Astrocyte (in vitro differentiated cells and primary cell): ENCODE measurements around the gene TRAF3IP3. TPM values are rescaled to one million over a fixed set of nuclear protein-coding genes. Genes with fewer than 3 reads are reported as not detected.

Experiments
- DNase-seq: peaks from one replicate; pipeline ENCODE4 v3.0.0-alpha.2; 2010; ENCODE audit warnings: low read depth
- FAIRE-seq: peaks from 2 replicates; lab custom pipeline; 2011; peaks lifted over from hg19 to GRCh38; lab: Jason Lieb, UNC
- H2AFZ ChIP-seq: 2 replicates; pipeline ENCODE4 v1.6.0; 2012; ENCODE audit warnings: low read depth, low read length, inconsistent platforms
- H3K27ac ChIP-seq: 2 replicates; pipeline ENCODE4 v1.5.1; 2011; ENCODE audit warnings: low read depth, low read length, inconsistent platforms
- H3K27me3 ChIP-seq: 2 replicates; pipeline ENCODE4 v1.6.0; 2011; ENCODE audit warnings: low read length, inconsistent platforms; ENCODE audit not compliant: insufficient read depth
- H3K36me3 ChIP-seq: 2 replicates; pipeline ENCODE4 v1.5.1; 2011; ENCODE audit warnings: low read length, inconsistent platforms; ENCODE audit not compliant: insufficient read depth
- H3K4me1 ChIP-seq: 2 replicates; pipeline ENCODE4 v1.5.1; 2011; ENCODE audit warnings: low read length, inconsistent platforms; ENCODE audit not compliant: insufficient read depth
- H3K4me2 ChIP-seq: 2 replicates; pipeline ENCODE4 v1.6.0; 2012; ENCODE audit warnings: low read length, inconsistent platforms
- H3K4me3 ChIP-seq: 2 replicates; pipeline ENCODE4 v1.5.1; 2011; ENCODE audit warnings: low read depth, mild to moderate bottlenecking, low read length, inconsistent platforms; ENCODE audit not compliant: insufficient read depth
- H3K79me2 ChIP-seq: 2 replicates; pipeline ENCODE4 v1.6.0; 2012; ENCODE audit warnings: mild to moderate bottlenecking, low read length, inconsistent platforms; ENCODE audit not compliant: insufficient read depth
- H3K9ac ChIP-seq: 2 replicates; pipeline ENCODE4 v1.6.0; 2012; ENCODE audit warnings: mild to moderate bottlenecking, low read length, inconsistent platforms
- H3K9me3 ChIP-seq: 2 replicates; pipeline ENCODE4 v1.5.1; 2012; ENCODE audit warnings: low read depth, mild to moderate bottlenecking, low read length, inconsistent platforms; ENCODE audit not compliant: insufficient read depth
- H4K20me1 ChIP-seq: 2 replicates; pipeline ENCODE4 v1.6.0; 2012; ENCODE audit warnings: low read length, inconsistent platforms; ENCODE audit not compliant: insufficient read depth
- H3K27ac Mint-ChIP-seq: one replicate; pipeline ENCODE4 v1.8.0; 2021; ENCODE audit warnings: mild to moderate bottlenecking, mixed read lengths; ENCODE audit not compliant: unreplicated experiment
- H3K27me3 Mint-ChIP-seq: one replicate; pipeline ENCODE4 v1.8.0; 2021; ENCODE audit warnings: low read depth, mixed read lengths; ENCODE audit not compliant: unreplicated experiment
- H3K36me3 Mint-ChIP-seq: one replicate; pipeline ENCODE4 v1.8.0; 2021; ENCODE audit warnings: low read depth, mixed read lengths; ENCODE audit not compliant: unreplicated experiment
- H3K4me1 Mint-ChIP-seq: one replicate; pipeline ENCODE4 v1.8.0; 2021; ENCODE audit warnings: low read depth, mixed read lengths; ENCODE audit not compliant: unreplicated experiment
- H3K4me3 Mint-ChIP-seq: one replicate; pipeline ENCODE4 v1.8.0; 2021; ENCODE audit warnings: mild to moderate bottlenecking, moderate library complexity, mixed read lengths; ENCODE audit not compliant: unreplicated experiment
- H3K9me3 Mint-ChIP-seq: one replicate; pipeline ENCODE4 v1.8.0; 2021; ENCODE audit warnings: mild to moderate bottlenecking, mixed read lengths; ENCODE audit not compliant: unreplicated experiment
- CTCF ChIP-seq: IDR thresholded peaks from 2 replicates; pipeline ENCODE4 v1.5.1; 2011; ENCODE audit warnings: low read depth, mild to moderate bottlenecking, inconsistent platforms, low read length, moderate library complexity; ENCODE audit not compliant: insufficient read depth
- EZH2 ChIP-seq: IDR thresholded peaks from 2 replicates; pipeline ENCODE4 v1.6.1; 2012; ENCODE audit warnings: mild to moderate bottlenecking, low read length, inconsistent platforms; ENCODE audit not compliant: insufficient read depth
- total RNA-seq: library from RNA; stranded (reverse); gene quantifications from 2 replicates; pipeline ENCODE4 v1.2.1, GENCODE V29; 2021

The TRAF3IP3 gene
- total RNA-seq, 1 donor from 2014 or later: not detected

GRCh38 chr1:209727286-209727685 lies 28.6 kb upstream of the TRAF3IP3 start:
- H3K27me3 Mint-ChIP-seq: peaks cover 11% of the 10 kb centered on the region
- peaks cover 3% of the 10 kb centered on the region for H3K9me3 Mint-ChIP-seq
- peaks cover 2% of the 10 kb centered on the region for H3K4me1 Mint-ChIP-seq
- H3K36me3 Mint-ChIP-seq: no peaks in the 10 kb centered on the region
- Histone ChIP-seq H3K27ac (no peak overlapping the region), H3K4me2 (no peak overlapping the region), H3K4me3 (no peak overlapping the region), H2AFZ (no peak overlapping the region), H3K27me3 (no peaks in the 10 kb centered on the region), H3K4me1 (no peaks in the 10 kb centered on the region), H3K36me3 (no peaks in the 10 kb centered on the region), H3K9me3 (no peaks in the 10 kb centered on the region), H4K20me1 (no peaks in the 10 kb centered on the region), H3K9ac (no peak overlapping the region), H3K79me2 (no peaks in the 10 kb centered on the region)
- no peak for DNase-seq
- no peak overlapping the region for H3K27ac Mint-ChIP-seq
- H3K4me3 Mint-ChIP-seq: no peak overlapping the region
- FAIRE-seq: no peak
- TF ChIP-seq EZH2: no peak
- TF ChIP-seq CTCF: no peak

GRCh38 chr1:209727785-209728184 lies 28.1 kb upstream of the TRAF3IP3 start:
- TF ChIP-seq CTCF (no peak), EZH2 (no peak)
- H3K27me3 Mint-ChIP-seq: peaks cover 11% of the 10 kb centered on the region
- H3K27ac ChIP-seq: no peak overlapping the region
- H3K4me1 Mint-ChIP-seq: peaks cover 2% of the 10 kb centered on the region
- no peak overlapping the region for H2AFZ ChIP-seq
- H3K4me3 ChIP-seq: no peak overlapping the region
- no peak overlapping the region for H3K27ac Mint-ChIP-seq
- H3K4me3 Mint-ChIP-seq: no peak overlapping the region
- no peaks in the 10 kb centered on the region for H3K4me1 ChIP-seq
- no peaks in the 10 kb centered on the region for H3K79me2 ChIP-seq
- no peaks in the 10 kb centered on the region for H3K27me3 ChIP-seq
- no peak overlapping the region for H3K9ac ChIP-seq
- H3K9me3 Mint-ChIP-seq: peaks cover 3% of the 10 kb centered on the region
- no peak for FAIRE-seq
- no peaks in the 10 kb centered on the region for H3K36me3 Mint-ChIP-seq
- no peak for DNase-seq
- no peaks in the 10 kb centered on the region for H3K9me3 ChIP-seq
- no peaks in the 10 kb centered on the region for H3K36me3 ChIP-seq
- H3K4me2 ChIP-seq: no peak overlapping the region
- no peaks in the 10 kb centered on the region for H4K20me1 ChIP-seq

GRCh38 chr1:209728466-209728865 lies 27.4 kb upstream of the TRAF3IP3 start:
- peaks cover 3% of the 10 kb centered on the region for H3K9me3 Mint-ChIP-seq
- H3K4me2 ChIP-seq: no peak overlapping the region

More at GRCh38 chr1:209728466-209728865, 27.4 kb upstream of the TRAF3IP3 start:
- Histone ChIP-seq H3K79me2 (no peaks in the 10 kb centered on the region), H3K4me3 (no peak overlapping the region), H3K9ac (no peak overlapping the region), H3K4me1 (no peaks in the 10 kb centered on the region), H3K27me3 (no peaks in the 10 kb centered on the region), H3K9me3 (no peaks in the 10 kb centered on the region), H4K20me1 (no peaks in the 10 kb centered on the region), H3K27ac (no peak overlapping the region), H3K36me3 (no peaks in the 10 kb centered on the region), H2AFZ (no peak overlapping the region)
- Mint-ChIP-seq H3K4me3 (no peak overlapping the region), H3K4me1 (peaks cover 2% of the 10 kb centered on the region), H3K27me3 (peaks cover 11% of the 10 kb centered on the region), H3K36me3 (no peaks in the 10 kb centered on the region), H3K27ac (no peak overlapping the region)
- no peak for FAIRE-seq
- TF ChIP-seq CTCF: no peak
- TF ChIP-seq EZH2: no peak
- DNase-seq: no peak
